Esophagus squamous epithelium (tissue), 4 donors: ENCODE measurements around the gene ERC2.

Experiments used
- CTCF ChIP-seq, 6 experiments: fragments of 450-650 bp in 4 of 6; fragments of 200-600 bp in 2 of 6; sonication (generic) in 2 of 6; IDR thresholded peaks; one replicate each; pipeline ENCODE4 v1.5.1; 2016 to 2019; ENCODE audit warnings: antibody characterized with exemption in 6 of 6, mild to moderate bottlenecking in 4 of 6, moderate library complexity in 4 of 6
- POLR2A ChIP-seq, 4 donors: fragments of 450-650 bp; IDR thresholded peaks; one replicate each; pipeline ENCODE4 v1.6.1; 2017; ENCODE audit warnings: antibody characterized with exemption in 4 of 4, mild to moderate bottlenecking in 4 of 4, moderate library complexity in 3 of 4

DNA sequence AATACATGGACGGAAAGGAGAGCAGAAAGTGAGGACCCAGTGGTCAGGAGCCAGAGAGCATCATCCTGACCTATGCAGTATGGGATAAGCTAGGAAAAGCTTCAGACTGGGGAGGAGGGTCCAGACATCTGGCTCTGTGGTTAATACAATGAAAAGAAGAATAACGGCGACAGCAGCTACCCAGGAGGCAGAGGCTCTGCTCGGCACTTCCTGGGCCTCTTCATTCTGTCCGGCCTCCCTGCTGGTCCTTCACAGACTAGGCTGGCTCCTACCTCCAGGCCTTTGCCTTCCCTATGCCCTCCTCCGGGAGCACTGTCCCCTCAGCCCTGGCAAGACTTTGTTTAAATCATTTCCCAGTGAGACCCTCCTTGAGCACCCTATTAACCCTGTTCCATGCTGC, 922.3 kb downstream of the ERC2 start:
- TF ChIP-seq CTCF (IDR thresholded peaks at IDR 0.05) (no peak), POLR2A (IDR thresholded peaks at IDR 0.05) (no peak)
